GM21576 (cell line): Measurements from ENCODE around the gene PABPC1L2A.
"Not testable (repeated sequence)": the region's sequence is repeated elsewhere in the genome, so short reads cannot be mapped to it uniquely, and the experiment has no call there.

ENCODE experiments used
- ATAC-seq: cut with Tn5 transposase; IDR thresholded peaks from one replicate; pipeline ENCODE4 v1.9.1; 2021; ENCODE audit warnings: mild to moderate bottlenecking, moderate library complexity; ENCODE audit not compliant: unreplicated experiment

Gene PABPC1L2A

GRCh38 chrX:73079024-73079562 is at the start of gene PABPC1L2A:
Gene PABPC1L2A, minus strand, starts transcription at chrX:73079512. Its CDS starts 126 bp downstream, at chrX:73079386.
- ATAC-seq = not testable (repeated sequence)

- ATAC-seq = no peak
Observed at GRCh38 chrX:73127700-73128241, 48.5 kb upstream of the PABPC1L2A start.

- no peak for ATAC-seq
Observed at GRCh38 chrX:73126240-73126639, 46.9 kb upstream of the PABPC1L2A start.

- ATAC-seq = not testable (repeated sequence)
Observed at GRCh38 chrX:73099505-73099904, 20.2 kb upstream of the PABPC1L2A start.

GRCh38 chrX:73086766-73087165 is 7.5 kb upstream of the PABPC1L2A start:
- not testable (repeated sequence) for ATAC-seq

- not testable (repeated sequence) for ATAC-seq
Observed at GRCh38 chrX:73079884-73080283, 572 bp upstream of the PABPC1L2A start.

- ATAC-seq = not testable (repeated sequence)
Observed at GRCh38 chrX:73078597-73078996, 715 bp downstream of the PABPC1L2A start.

GRCh38 chrX:73076838-73077237 is 2.5 kb downstream of the PABPC1L2A start:
- no peak for ATAC-seq

GRCh38 chrX:73069365-73070035 is 9.8 kb downstream of the PABPC1L2A start:
- no peak for ATAC-seq

- no peak for ATAC-seq
Observed at GRCh38 chrX:73068467-73069364, 10.6 kb downstream of the PABPC1L2A start.

- not testable (repeated sequence) for ATAC-seq
Observed at GRCh38 chrX:73067761-73068466, 11.4 kb downstream of the PABPC1L2A start.

GRCh38 chrX:73028876-73029275 is 50.4 kb downstream of the PABPC1L2A start:
- ATAC-seq = no peak
